ENCODE measurements around the gene SP110.

The SP110 gene

GRCh38 chr2:230219419-230220331 is at the start of gene SP110 (continued):
- TF ChIP-seq ZNF792 (tag by site-specific recombination; IDR thresholded peaks at IDR 0.05) (no peak), ZNF174 (tag by site-specific recombination; IDR thresholded peaks at IDR 0.05) (no peak), ZNF514 (tag by site-specific recombination; IDR thresholded peaks at IDR 0.05) (no peak), ZBTB17 (tag by site-specific recombination; IDR thresholded peaks at IDR 0.05) (peak; percentile 32), ZNF555 (tag by site-specific recombination; conservative IDR thresholded peaks at IDR 0.05) (no peak), ZNF26 (tag by site-specific recombination; IDR thresholded peaks at IDR 0.05) (no peak), ZNF600 (tag by site-specific recombination; IDR thresholded peaks at IDR 0.05) (no peak), ZNF561 (tag by site-specific recombination; IDR thresholded peaks at IDR 0.05; ENCODE audit: borderline replicate concordance) (no peak), ZNF791 (tag by site-specific recombination; IDR thresholded peaks at IDR 0.05) (no peak), ATF2 (tag by site-specific recombination; IDR thresholded peaks at IDR 0.05; ENCODE audit: low read depth) (no peak), ZSCAN30 (tag by site-specific recombination; IDR thresholded peaks at IDR 0.05) (no peak)

- no peaks in the 10 kb centered on the region for H3K9me3 ChIP-seq (ENCODE audit: control insufficient read depth, insufficient read depth, low read depth, low read length)
- H3K4me1 ChIP-seq (ENCODE audit: control insufficient read depth, insufficient read depth, low read length), result no peaks in the 10 kb centered on the region
- no peak overlapping the region for H3K27ac ChIP-seq (ENCODE audit: extremely low read depth, low read depth, low read length)
- TF ChIP-seq ZBTB17 (tag by site-specific recombination; IDR thresholded peaks at IDR 0.05), result no peak
- TF ChIP-seq ZNF248 (tag by site-specific recombination; IDR thresholded peaks at IDR 0.05), result no peak
- TF ChIP-seq ZNF148 (tag by site-specific recombination; IDR thresholded peaks at IDR 0.05; ENCODE audit: borderline replicate concordance), result no peak
- TF ChIP-seq BCL6B (tag by site-specific recombination; IDR thresholded peaks at IDR 0.05), result no peak
- TF ChIP-seq ZNF776 (tag by site-specific recombination; IDR thresholded peaks at IDR 0.05; ENCODE audit: borderline replicate concordance), result no peak
- TF ChIP-seq ZNF585B (tag by site-specific recombination; IDR thresholded peaks at IDR 0.05), result no peak
- TF ChIP-seq ZSCAN4 (tag by site-specific recombination; IDR thresholded peaks at IDR 0.05), result no peak
- TF ChIP-seq KLF16 (tag by site-specific recombination; IDR thresholded peaks at IDR 0.05), result no peak
- H3K36me3 ChIP-seq (ENCODE audit: control insufficient read depth in 2 of 2, insufficient read depth in 1 of 2, low read length in 2 of 2), result no peaks in the 10 kb centered on the region
- ChIA-PET CTCF (interaction anchor here (0.6 to 1.0 kb wide), 2 partner anchors 10 to 1660 kb away, joined by 3 read pairs; no protein-coding TSS in a partner anchor), POLR2A (no interaction called here)
- H3K4me3 ChIP-seq (ENCODE audit: low read depth, low read length), result no peak overlapping the region
Observed at GRCh38 chr2:230268606-230269243, 48.9 kb upstream of the SP110 start.

Measured in HEK293 (cell line).